ENCODE results near the gene FOXK1.
"Not testable (repeated sequence)": the region's sequence is repeated elsewhere in the genome, so short reads cannot be mapped to it uniquely, and the experiment has no call there.

Gene FOXK1

GRCh38 chr7:4683884-4684565 is 1.9 kb downstream of the FOXK1 start:
- no peaks in the 10 kb centered on the region for H3K9me3 ChIP-seq (ENCODE audit: control insufficient read depth, low read length)
- peak; percentile 26 to 44 (median 38) for DNase-seq
- H3K4me1 ChIP-seq (ENCODE audit: control insufficient read depth, insufficient read depth, low read length, poor library complexity, severe bottlenecking): peaks cover 25% of the 10 kb centered on the region
- peak overlapping the region; percentile 94 for H3K27ac ChIP-seq (ENCODE audit: insufficient read depth, low read length, poor library complexity, severe bottlenecking)
- H3K4me3 ChIP-seq (ENCODE audit: insufficient read depth, low read depth, low read length, poor library complexity, severe bottlenecking): peak overlapping the region; percentile 92
- H3K36me3 ChIP-seq (ENCODE audit: control insufficient read depth, insufficient read depth, low read length): peaks cover 6% of the 10 kb centered on the region
- H3K27me3 ChIP-seq (replicated peaks; ENCODE audit: control insufficient read depth, insufficient read depth, low read length, poor library complexity, severe bottlenecking): no peaks in the 10 kb centered on the region

DNA sequence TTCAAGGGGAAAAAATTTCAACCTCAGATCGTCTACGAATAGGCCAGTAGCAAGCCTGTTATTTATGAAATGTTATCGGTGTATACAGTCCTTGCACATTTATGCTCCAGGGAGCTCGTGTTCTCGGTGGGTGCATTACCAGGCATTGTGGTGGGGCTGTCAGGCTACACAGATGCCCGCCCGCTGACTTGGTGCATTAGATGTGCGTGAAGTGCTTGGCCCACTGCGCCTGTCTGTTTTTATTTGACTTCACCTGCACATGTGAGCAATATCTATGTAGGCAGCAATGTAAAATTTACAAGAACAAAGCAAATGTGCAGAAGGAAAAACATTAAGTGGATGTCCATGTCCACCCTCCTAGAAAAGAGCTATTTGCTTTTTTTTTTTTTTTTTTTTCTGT is 2.8 kb downstream of the FOXK1 start:
- H3K27ac ChIP-seq (ENCODE audit: insufficient read depth, low read length, poor library complexity, severe bottlenecking): peak overlapping the region; percentile 94
- H3K9me3 ChIP-seq (ENCODE audit: control insufficient read depth, low read length): no peaks in the 10 kb centered on the region
- H3K36me3 ChIP-seq (ENCODE audit: control insufficient read depth, insufficient read depth, low read length): peaks cover 6% of the 10 kb centered on the region
- DNase-seq: no peak
- peaks cover 25% of the 10 kb centered on the region for H3K4me1 ChIP-seq (ENCODE audit: control insufficient read depth, insufficient read depth, low read length, poor library complexity, severe bottlenecking)
- H3K4me3 ChIP-seq (ENCODE audit: insufficient read depth, low read depth, low read length, poor library complexity, severe bottlenecking): no peak overlapping the region
- no peaks in the 10 kb centered on the region for H3K27me3 ChIP-seq (replicated peaks; ENCODE audit: control insufficient read depth, insufficient read depth, low read length, poor library complexity, severe bottlenecking)

GRCh38 chr7:4685676-4686075 is 3.6 kb downstream of the FOXK1 start:
- H3K27ac ChIP-seq (ENCODE audit: insufficient read depth, low read length, poor library complexity, severe bottlenecking); H3K27me3 ChIP-seq (replicated peaks; ENCODE audit: control insufficient read depth, insufficient read depth, low read length, poor library complexity, severe bottlenecking); DNase-seq; H3K4me3 ChIP-seq (ENCODE audit: insufficient read depth, low read depth, low read length, poor library complexity, severe bottlenecking); H3K36me3 ChIP-seq (ENCODE audit: control insufficient read depth, insufficient read depth, low read length); H3K9me3 ChIP-seq (ENCODE audit: control insufficient read depth, low read length): not testable (repeated sequence)
- H3K4me1 ChIP-seq (ENCODE audit: control insufficient read depth, insufficient read depth, low read length, poor library complexity, severe bottlenecking): peaks cover 25% of the 10 kb centered on the region

GRCh38 chr7:4687956-4688355 is 5.9 kb downstream of the FOXK1 start:
- H3K4me1 ChIP-seq (ENCODE audit: control insufficient read depth, insufficient read depth, low read length, poor library complexity, severe bottlenecking): peaks cover 24% of the 10 kb centered on the region
- DNase-seq: no peak
- H3K36me3 ChIP-seq (ENCODE audit: control insufficient read depth, insufficient read depth, low read length): peaks cover 6% of the 10 kb centered on the region
- no peak overlapping the region for H3K4me3 ChIP-seq (ENCODE audit: insufficient read depth, low read depth, low read length, poor library complexity, severe bottlenecking)
- H3K27ac ChIP-seq (ENCODE audit: insufficient read depth, low read length, poor library complexity, severe bottlenecking): no peak overlapping the region
- no peaks in the 10 kb centered on the region for H3K9me3 ChIP-seq (ENCODE audit: control insufficient read depth, low read length)
- H3K27me3 ChIP-seq (replicated peaks; ENCODE audit: control insufficient read depth, insufficient read depth, low read length, poor library complexity, severe bottlenecking): no peaks in the 10 kb centered on the region

- Histone ChIP-seq H3K9me3 (ENCODE audit: control insufficient read depth, low read length) (no peaks in the 10 kb centered on the region), H3K27ac (ENCODE audit: insufficient read depth, low read length, poor library complexity, severe bottlenecking) (no peak overlapping the region), H3K36me3 (ENCODE audit: control insufficient read depth, insufficient read depth, low read length) (peaks cover 6% of the 10 kb centered on the region), H3K4me3 (ENCODE audit: insufficient read depth, low read depth, low read length, poor library complexity, severe bottlenecking) (no peak overlapping the region), H3K27me3 (replicated peaks; ENCODE audit: control insufficient read depth, insufficient read depth, low read length, poor library complexity, severe bottlenecking) (no peaks in the 10 kb centered on the region), H3K4me1 (ENCODE audit: control insufficient read depth, insufficient read depth, low read length, poor library complexity, severe bottlenecking) (peaks cover 16% of the 10 kb centered on the region)
- no peak for DNase-seq
Measured at GRCh38 chr7:4689151-4689550, 7.1 kb downstream of the FOXK1 start.

DNA sequence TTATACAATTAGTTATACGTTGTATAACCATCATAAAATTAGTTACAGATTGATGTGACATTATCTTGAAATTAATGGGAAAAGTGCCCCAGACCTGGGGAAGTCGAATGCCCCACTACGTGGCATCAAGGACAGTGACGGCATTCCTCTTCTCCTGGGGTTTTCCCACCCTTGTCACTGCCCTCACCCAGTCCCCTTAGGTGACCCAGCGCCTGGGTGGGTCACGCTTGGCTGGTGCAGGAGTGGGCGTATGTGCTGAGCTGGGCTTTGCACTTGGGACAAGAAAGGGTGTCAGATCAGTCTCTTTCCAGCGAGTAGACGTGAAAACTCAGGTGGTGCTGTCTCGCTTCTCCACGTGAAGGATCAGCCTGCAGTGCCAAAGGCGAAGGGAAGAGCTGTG is 7.6 kb downstream of the FOXK1 start:
- Histone ChIP-seq H3K36me3 (ENCODE audit: control insufficient read depth, insufficient read depth, low read length) (peaks cover 6% of the 10 kb centered on the region), H3K27me3 (replicated peaks; ENCODE audit: control insufficient read depth, insufficient read depth, low read length, poor library complexity, severe bottlenecking) (no peaks in the 10 kb centered on the region), H3K9me3 (ENCODE audit: control insufficient read depth, low read length) (no peaks in the 10 kb centered on the region), H3K27ac (ENCODE audit: insufficient read depth, low read length, poor library complexity, severe bottlenecking) (no peak overlapping the region), H3K4me1 (ENCODE audit: control insufficient read depth, insufficient read depth, low read length, poor library complexity, severe bottlenecking) (peaks cover 11% of the 10 kb centered on the region), H3K4me3 (ENCODE audit: insufficient read depth, low read depth, low read length, poor library complexity, severe bottlenecking) (no peak overlapping the region)
- DNase-seq: no peak

DNA sequence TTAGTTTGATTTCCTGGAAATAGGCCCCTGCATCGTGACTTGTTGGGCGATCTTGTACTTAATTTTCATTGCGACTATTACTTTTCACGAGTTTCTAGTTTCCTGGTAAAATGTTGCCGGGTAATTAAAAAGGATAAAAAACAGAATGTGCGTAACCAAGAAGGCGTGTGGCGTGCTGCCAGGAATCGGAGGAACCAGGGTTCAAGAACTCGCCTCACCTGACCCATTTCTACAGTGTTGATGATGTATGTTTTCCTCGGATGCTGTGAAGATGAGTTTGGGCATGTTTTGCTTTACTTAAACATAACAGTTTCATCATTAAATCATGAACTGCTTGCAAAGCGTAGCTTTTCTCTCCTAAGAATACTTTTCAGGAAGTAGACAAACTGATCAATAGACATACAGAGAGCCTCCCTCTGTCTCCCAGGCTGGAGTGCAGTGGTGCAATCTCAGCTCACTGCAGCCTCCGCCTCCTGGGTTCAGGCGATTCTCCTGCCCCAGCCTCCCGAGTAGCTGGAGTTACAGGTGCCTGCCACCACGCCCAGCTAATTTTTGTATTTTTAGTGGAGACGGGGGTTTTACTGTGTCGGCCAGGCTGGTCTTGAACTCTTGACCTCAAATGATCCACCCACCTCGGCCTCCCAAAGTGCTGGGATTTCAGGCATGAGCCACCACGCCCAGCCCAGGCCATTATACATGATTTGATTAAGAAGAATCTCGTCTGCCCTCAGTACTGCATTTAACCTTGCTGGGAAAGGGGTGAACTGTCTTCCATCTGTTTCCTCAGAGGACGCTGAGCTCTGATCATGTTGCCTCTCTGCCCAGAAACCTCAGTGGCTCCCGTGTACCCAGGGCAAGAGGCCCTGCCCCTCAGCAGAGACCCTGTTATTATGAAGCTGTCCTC is 9.1 kb downstream of the FOXK1 start:
- Histone ChIP-seq H3K27me3 (replicated peaks; ENCODE audit: control insufficient read depth, insufficient read depth, low read length, poor library complexity, severe bottlenecking) (no peaks in the 10 kb centered on the region), H3K9me3 (ENCODE audit: control insufficient read depth, low read length) (no peaks in the 10 kb centered on the region), H3K27ac (ENCODE audit: insufficient read depth, low read length, poor library complexity, severe bottlenecking) (no peak overlapping the region), H3K4me3 (ENCODE audit: insufficient read depth, low read depth, low read length, poor library complexity, severe bottlenecking) (no peak overlapping the region), H3K36me3 (ENCODE audit: control insufficient read depth, insufficient read depth, low read length) (peaks cover 3% of the 10 kb centered on the region), H3K4me1 (ENCODE audit: control insufficient read depth, insufficient read depth, low read length, poor library complexity, severe bottlenecking) (peaks cover 3% of the 10 kb centered on the region)
- no peak for DNase-seq

DNA sequence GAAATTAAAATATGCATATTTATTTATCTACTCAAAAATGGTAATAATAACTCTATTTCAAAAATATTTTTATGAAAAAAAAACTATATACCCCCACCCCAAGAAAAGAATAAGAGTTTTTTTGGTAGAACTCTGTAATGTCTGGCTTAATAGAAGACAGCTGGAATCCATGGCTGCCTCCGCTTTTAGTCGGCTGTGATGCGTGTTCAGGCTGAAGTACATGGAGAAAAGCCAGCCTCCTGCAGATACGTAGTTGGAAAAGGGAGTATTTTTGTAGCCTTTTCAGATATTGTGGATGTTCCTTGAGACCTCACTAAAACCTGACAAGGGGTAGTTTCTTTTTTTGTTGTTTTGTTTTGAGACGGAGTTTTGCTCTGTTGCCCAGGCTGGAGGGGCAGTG is 10.0 kb downstream of the FOXK1 start:
- DNase-seq: no peak
- Histone ChIP-seq H3K4me3 (ENCODE audit: insufficient read depth, low read depth, low read length, poor library complexity, severe bottlenecking) (no peak overlapping the region), H3K36me3 (ENCODE audit: control insufficient read depth, insufficient read depth, low read length) (no peaks in the 10 kb centered on the region), H3K4me1 (ENCODE audit: control insufficient read depth, insufficient read depth, low read length, poor library complexity, severe bottlenecking) (no peaks in the 10 kb centered on the region), H3K9me3 (ENCODE audit: control insufficient read depth, low read length) (no peaks in the 10 kb centered on the region), H3K27me3 (replicated peaks; ENCODE audit: control insufficient read depth, insufficient read depth, low read length, poor library complexity, severe bottlenecking) (no peaks in the 10 kb centered on the region), H3K27ac (ENCODE audit: insufficient read depth, low read length, poor library complexity, severe bottlenecking) (no peak overlapping the region)

DNA sequence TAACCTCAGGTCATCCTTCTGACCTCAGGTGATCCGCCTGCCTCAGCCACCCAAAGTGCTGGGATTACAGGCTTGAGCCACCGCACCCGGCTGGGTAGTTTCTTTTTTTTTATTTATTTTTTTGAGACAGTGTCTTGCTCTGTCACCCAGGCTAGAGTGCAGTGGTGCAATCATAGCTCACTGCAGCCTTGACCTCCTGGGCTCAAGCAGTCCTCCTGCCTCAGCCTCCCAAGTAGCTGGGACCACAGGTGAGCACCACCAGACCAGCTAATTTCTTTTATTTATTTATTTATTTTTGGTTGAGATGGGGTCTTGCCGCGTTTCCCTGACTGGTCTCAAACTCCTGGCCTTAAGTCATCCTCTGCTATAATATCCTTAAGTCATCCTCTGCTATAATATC is 10.5 kb downstream of the FOXK1 start:
- not testable (repeated sequence) for DNase-seq; H3K4me3 ChIP-seq (ENCODE audit: insufficient read depth, low read depth, low read length, poor library complexity, severe bottlenecking); H3K27ac ChIP-seq (ENCODE audit: insufficient read depth, low read length, poor library complexity, severe bottlenecking); H3K9me3 ChIP-seq (ENCODE audit: control insufficient read depth, low read length); H3K4me1 ChIP-seq (ENCODE audit: control insufficient read depth, insufficient read depth, low read length, poor library complexity, severe bottlenecking); H3K36me3 ChIP-seq (ENCODE audit: control insufficient read depth, insufficient read depth, low read length); H3K27me3 ChIP-seq (replicated peaks; ENCODE audit: control insufficient read depth, insufficient read depth, low read length, poor library complexity, severe bottlenecking)

DNA sequence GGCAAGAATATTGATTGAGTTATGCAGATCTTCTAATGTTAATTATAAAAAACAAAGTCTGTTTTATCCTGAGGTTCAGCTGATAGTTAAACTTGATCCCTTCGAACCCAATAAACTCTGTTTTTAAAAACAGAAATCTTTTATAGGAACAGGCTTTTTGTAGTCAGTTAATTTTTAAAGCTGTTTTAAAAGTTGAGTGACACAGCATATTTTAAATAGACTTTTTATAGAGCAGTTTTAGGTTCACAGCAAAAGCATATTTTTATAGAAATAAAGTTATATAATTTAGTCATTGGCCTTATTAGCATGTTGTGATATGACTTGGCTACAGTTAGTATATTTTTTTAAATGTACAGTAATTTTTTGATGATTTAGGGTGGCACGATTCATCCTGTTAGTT is 11.1 kb downstream of the FOXK1 start:
- Histone ChIP-seq H3K36me3 (ENCODE audit: control insufficient read depth, insufficient read depth, low read length) (no peaks in the 10 kb centered on the region), H3K4me3 (ENCODE audit: insufficient read depth, low read depth, low read length, poor library complexity, severe bottlenecking) (no peak overlapping the region), H3K9me3 (ENCODE audit: control insufficient read depth, low read length) (no peaks in the 10 kb centered on the region), H3K4me1 (ENCODE audit: control insufficient read depth, insufficient read depth, low read length, poor library complexity, severe bottlenecking) (no peaks in the 10 kb centered on the region), H3K27me3 (replicated peaks; ENCODE audit: control insufficient read depth, insufficient read depth, low read length, poor library complexity, severe bottlenecking) (no peaks in the 10 kb centered on the region), H3K27ac (ENCODE audit: insufficient read depth, low read length, poor library complexity, severe bottlenecking) (no peak overlapping the region)
- DNase-seq: no peak
